Sigmoid colon (tissue), 3 donors: ENCODE results near the gene AEN.

ENCODE experiments used
- POLR2A ChIP-seq, 2 donors: fragments of 450-650 bp; IDR thresholded peaks; one replicate each; pipeline ENCODE4 v1.6.1; 2016; ENCODE audit warnings: antibody characterized with exemption in 2 of 2, mild to moderate bottlenecking in 2 of 2, moderate library complexity in 2 of 2
- TF ChIP-seq, protein P1 (sequence below), 4 experiments: fragments of 450-650 bp in 3 of 4; fragments of 200-600 bp in 1 of 4; IDR thresholded peaks; one replicate each; pipeline ENCODE4 v1.5.1; 2016 to 2019; ENCODE audit warnings: antibody characterized with exemption in 4 of 4, mild to moderate bottlenecking in 3 of 4, moderate library complexity in 2 of 4

DNA sequence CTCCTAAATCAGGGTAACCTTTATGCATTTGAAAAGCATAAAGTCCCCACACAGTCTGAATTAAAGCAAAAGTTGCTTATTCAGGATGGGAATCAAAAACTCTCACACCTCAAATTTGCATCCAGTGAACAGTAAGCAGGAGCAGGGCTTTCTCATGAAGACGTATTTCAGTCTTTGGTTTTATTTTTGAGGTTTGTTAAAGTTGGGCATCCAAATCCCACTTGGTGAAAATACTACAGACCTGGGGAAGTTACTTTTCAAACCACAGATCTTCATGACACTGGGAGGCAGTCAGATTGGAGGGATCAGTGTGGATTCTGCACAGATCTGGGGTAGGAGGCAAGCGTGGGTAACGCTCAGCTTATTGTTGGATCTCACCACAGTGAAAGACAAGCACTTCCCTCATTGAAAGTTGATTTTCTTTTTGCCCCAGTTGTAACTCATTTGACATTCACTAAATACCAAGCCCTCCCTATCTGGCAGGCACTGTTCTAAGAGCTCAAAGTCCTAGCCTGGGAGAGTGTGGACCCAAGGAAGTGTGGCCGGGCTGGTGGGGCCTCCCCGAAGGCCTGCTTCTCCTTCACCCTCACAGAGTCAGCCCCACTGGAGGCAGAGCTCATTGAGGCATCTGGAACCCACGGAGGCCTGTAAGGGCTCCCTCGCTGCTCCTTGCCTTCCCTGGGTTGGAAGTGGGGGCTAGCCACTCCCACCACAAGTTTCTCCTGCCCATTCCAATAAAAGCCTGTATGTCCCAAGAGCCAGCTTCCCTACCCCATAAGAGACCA lies 16.9 kb downstream of the AEN start:
- TF ChIP-seq, protein P1, sequence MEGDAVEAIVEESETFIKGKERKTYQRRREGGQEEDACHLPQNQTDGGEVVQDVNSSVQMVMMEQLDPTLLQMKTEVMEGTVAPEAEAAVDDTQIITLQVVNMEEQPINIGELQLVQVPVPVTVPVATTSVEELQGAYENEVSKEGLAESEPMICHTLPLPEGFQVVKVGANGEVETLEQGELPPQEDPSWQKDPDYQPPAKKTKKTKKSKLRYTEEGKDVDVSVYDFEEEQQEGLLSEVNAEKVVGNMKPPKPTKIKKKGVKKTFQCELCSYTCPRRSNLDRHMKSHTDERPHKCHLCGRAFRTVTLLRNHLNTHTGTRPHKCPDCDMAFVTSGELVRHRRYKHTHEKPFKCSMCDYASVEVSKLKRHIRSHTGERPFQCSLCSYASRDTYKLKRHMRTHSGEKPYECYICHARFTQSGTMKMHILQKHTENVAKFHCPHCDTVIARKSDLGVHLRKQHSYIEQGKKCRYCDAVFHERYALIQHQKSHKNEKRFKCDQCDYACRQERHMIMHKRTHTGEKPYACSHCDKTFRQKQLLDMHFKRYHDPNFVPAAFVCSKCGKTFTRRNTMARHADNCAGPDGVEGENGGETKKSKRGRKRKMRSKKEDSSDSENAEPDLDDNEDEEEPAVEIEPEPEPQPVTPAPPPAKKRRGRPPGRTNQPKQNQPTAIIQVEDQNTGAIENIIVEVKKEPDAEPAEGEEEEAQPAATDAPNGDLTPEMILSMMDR (IDR thresholded peaks at IDR 0.05) = no peak
- no peak for TF ChIP-seq POLR2A (IDR thresholded peaks at IDR 0.05)
